Adrenal gland (tissue), 12 donors: ENCODE results near the gene CDC25C. TPM values are rescaled to one million over a fixed set of nuclear protein-coding genes. Genes with fewer than 3 reads are reported as not detected.

ENCODE experiments used
- DNase-seq, 7 donors: peaks; one replicate each; pipeline ENCODE4 v3.0.0-alpha.2; 2019 to 2020
- H3K27ac ChIP-seq, 5 donors: fragments of 200-600 bp; sonication (generic) in 4 of 5; 1 replicate in 3 of 5; 2 replicates in 2 of 5; pipeline versions ENCODE4 v1.5.1 to v1.8.0; 2016 to 2020; ENCODE audit warnings: mild to moderate bottlenecking in 1 of 5
- H3K27me3 ChIP-seq: fragments of 200-600 bp; 2 replicates; pipeline ENCODE4 v1.8.0; 2021
- H3K36me3 ChIP-seq, 2 donors: fragments of 200-600 bp; replicated peaks in 1 of 2; 1 replicate in 1 of 2; 2 replicates in 1 of 2; pipeline versions ENCODE4 v1.5.1 to v1.8.0; 2018 to 2022
- H3K4me1 ChIP-seq, 2 donors: fragments of 200-600 bp; replicated peaks in 1 of 2; 1 replicate in 1 of 2; 2 replicates in 1 of 2; pipeline versions ENCODE4 v1.5.1 to v1.8.0; 2018 to 2021
- H3K4me3 ChIP-seq, 4 donors: fragments of 200-600 bp; sonication (generic) in 3 of 4; one replicate each; pipeline ENCODE4 v1.5.1; 2016 to 2018
- H3K9me3 ChIP-seq, 3 donors: fragments of 200-600 bp; sonication (generic) in 1 of 3; replicated peaks in 1 of 3; 1 replicate in 2 of 3; 2 replicates in 1 of 3; pipeline versions ENCODE4 v1.5.1 to v1.8.0; 2016 to 2021
- CTCF ChIP-seq, 6 experiments: fragments of 450-650 bp in 4 of 6; fragments of 200-600 bp in 2 of 6; sonication (generic) in 1 of 6; IDR thresholded peaks; 1 replicate in 5 of 6; 2 replicates in 1 of 6; pipeline versions ENCODE4 v1.5.1 to v1.8.0; 2016 to 2021; ENCODE audit warnings: antibody characterized with exemption in 6 of 6, mild to moderate bottlenecking in 2 of 6, moderate library complexity in 1 of 6
- POLR2A ChIP-seq, 2 donors: fragments of 450-650 bp; IDR thresholded peaks; one replicate each; pipeline ENCODE4 v1.6.1; 2017; ENCODE audit warnings: antibody characterized with exemption in 2 of 2, mild to moderate bottlenecking in 2 of 2, moderate library complexity in 1 of 2
- WGBS, 4 donors: extraction: QIAGEN DNeasy Blood & Tissue Kit in 2 of 4; methylation state at CpG; one replicate each; pipeline versions ENCODE4 v1.1.5 to v1.1.7; 2013 to 2017; 5-methylcytosine and 5-hydroxymethylcytosine counted together
- intact Hi-C, 2 donors: fragments of 100-400 bp; cut with DNase I; formaldehyde crosslinking; loops; one replicate each; pipeline versions ENCODE4 v1.14.1 to v1.15.0; 2022 to 2023
- polyA plus RNA-seq, 3 donors: library from polyadenylated mRNA; stranded (reverse); fragments of 200-250 nt in 2 of 3; fragments of 350-450 nt in 1 of 3; fragmentation: Illumina TruSeq in 1 of 3; extraction: RNeasy Lipid Tissue Mini Kit (QIAGEN cat#74804) in 1 of 3; gene quantifications; one replicate each; pipeline ENCODE4 v1.2.3, GENCODE V29; 2013 to 2014
- total RNA-seq, 9 donors: library from RNA; depleted of rRNA in 4 of 9; stranded (reverse); fragments of >200 nt in 4 of 9; fragments of 120-200 nt in 1 of 9; fragmentation: NEBNext Ultra II Directional in 1 of 9; extraction: Animal tissue kit (Norgen Biotek cat#: 25700) in 1 of 9; gene quantifications; one replicate each; pipeline versions ENCODE4 v1.1.0 to v1.2.4, GENCODE V29; 2013 to 2023
- donor health status: healthy with polysubstance abuse.
- donor health status: Bipolar disorder and iron deficiency.
- donor health status: DM: yes; HTN: yes; CAD: no.
- donor health status: DM: no; HTN: no; CAD: no.
- donor health status: DM: no; HTN: no; CAD: no.
- donor health status: DM: yes; HTN: yes; CAD: no.

CDC25C gene
- total and polyA plus RNA-seq, 12 donors: 0.24 to 5.2 (median 0.32) TPM; not detected in 4

DNA sequence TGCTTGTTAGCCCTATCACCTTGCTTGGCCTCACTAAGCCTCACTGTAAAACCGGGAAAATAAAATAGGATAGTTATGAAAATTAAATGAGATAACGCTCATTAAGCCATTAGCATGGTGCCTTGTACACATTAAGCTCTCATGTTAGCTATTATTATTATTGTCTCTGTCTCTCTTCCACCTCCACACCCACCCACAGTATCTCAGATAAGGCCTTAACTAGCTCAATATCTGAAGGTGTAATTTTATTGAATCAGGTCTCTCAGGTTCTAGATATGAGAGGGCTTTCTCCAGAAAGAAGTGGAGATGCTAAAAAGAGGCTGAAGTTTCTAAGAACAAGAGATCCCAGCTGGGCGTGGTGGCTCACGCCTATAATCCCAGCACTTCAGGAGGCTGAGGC, 84.8 kb downstream of the CDC25C start:
- 84 to 97% (median 90%) methylated on average over 4 of the region's 4 CpGs for WGBS, 4 donors
- no peak for TF ChIP-seq POLR2A (IDR thresholded peaks at IDR 0.05)
- no peak for TF ChIP-seq CTCF (IDR thresholded peaks at IDR 0.05)

DNA sequence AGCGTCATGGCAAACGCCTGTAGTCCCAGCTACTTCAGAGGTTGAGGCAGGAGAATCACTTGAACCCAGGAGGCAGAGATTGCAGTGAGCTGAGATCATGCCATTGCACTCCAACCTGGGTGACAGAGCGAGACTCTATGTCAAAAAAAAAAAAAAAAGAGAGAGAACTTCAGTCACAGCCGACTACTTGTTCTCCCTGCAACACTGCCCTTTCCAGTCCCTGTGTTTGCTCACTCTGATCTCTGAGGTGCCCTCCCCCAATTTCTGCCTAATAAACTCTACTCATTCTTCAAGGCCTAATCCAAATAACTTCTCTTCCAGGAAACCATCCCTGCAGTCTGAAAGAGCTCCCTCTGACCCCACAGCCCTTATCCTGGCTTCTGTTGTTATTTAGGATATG, 85.3 kb downstream of the CDC25C start:
- H3K27ac ChIP-seq: no peak overlapping the region
- WGBS, 4 donors: 81 to 95% (median 86%) methylated on average over 4 of the region's 4 CpGs
- no peak overlapping the region for H3K4me3 ChIP-seq
- H3K27me3 ChIP-seq: no peaks in the 10 kb centered on the region
- intact Hi-C loops: no loop called here
- TF ChIP-seq POLR2A (IDR thresholded peaks at IDR 0.05) (no peak), CTCF (IDR thresholded peaks at IDR 0.05) (no peak)
- DNase-seq: no peak
- no peaks in the 10 kb centered on the region for H3K9me3 ChIP-seq
- no peaks in the 10 kb centered on the region for H3K36me3 ChIP-seq
- H3K4me1 ChIP-seq: peaks cover 0 to 8% of the 10 kb centered on the region in 2 donors

More for the DNA sequence above, 84.8 kb downstream of the CDC25C start:
- intact Hi-C loops: no loop called here
- Histone ChIP-seq H3K36me3 (no peaks in the 10 kb centered on the region), H3K4me3 (no peak overlapping the region), H3K27ac (no peak overlapping the region), H3K27me3 (no peaks in the 10 kb centered on the region), H3K9me3 (no peaks in the 10 kb centered on the region), H3K4me1 (peaks cover 0 to 6% of the 10 kb centered on the region in 2 donors)
- no peak for DNase-seq

GRCh38 chr5:138245717-138246116, 85.9 kb downstream of the CDC25C start:
- TF ChIP-seq CTCF (IDR thresholded peaks at IDR 0.05) (no peak), POLR2A (IDR thresholded peaks at IDR 0.05) (no peak)
- intact Hi-C loops: no loop called here

DNA sequence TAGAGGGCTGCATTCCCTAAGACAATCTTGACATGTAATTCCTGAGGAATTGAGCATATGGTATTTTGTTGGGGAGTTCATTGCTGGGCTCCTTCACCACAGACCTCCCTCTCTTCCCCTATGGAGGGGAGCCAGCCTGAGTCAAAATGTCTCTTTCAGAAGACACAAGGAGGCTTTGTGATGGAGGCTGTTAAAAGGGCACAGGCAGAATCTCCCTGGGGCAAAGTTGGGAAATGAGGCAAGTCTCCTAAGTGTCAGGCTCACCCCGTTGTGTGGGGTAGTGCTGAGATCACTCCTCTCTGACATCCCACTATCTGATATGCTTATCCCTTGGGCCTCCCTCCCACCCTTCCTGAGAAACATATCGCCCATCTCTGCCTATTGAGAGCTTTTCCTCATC, 87.8 kb downstream of the CDC25C start:
- TF ChIP-seq CTCF (IDR thresholded peaks at IDR 0.05): no peak
- TF ChIP-seq POLR2A (IDR thresholded peaks at IDR 0.05): no peak
- Histone ChIP-seq H3K9me3 (no peaks in the 10 kb centered on the region), H3K4me1 (peaks cover 0 to 8% of the 10 kb centered on the region in 2 donors), H3K36me3 (no peaks in the 10 kb centered on the region), H3K27me3 (peaks cover 4% of the 10 kb centered on the region), H3K4me3 (no peak overlapping the region), H3K27ac (no peak overlapping the region)
- no peak for DNase-seq
- intact Hi-C loops: no loop called here
- 64 to 84% (median 76%) methylated on average over 2 of the region's 2 CpGs for WGBS, 4 donors

More at GRCh38 chr5:138245717-138246116, 85.9 kb downstream of the CDC25C start:
- Histone ChIP-seq H3K27ac (no peak overlapping the region), H3K36me3 (no peaks in the 10 kb centered on the region), H3K27me3 (no peaks in the 10 kb centered on the region), H3K4me1 (peaks cover 0 to 8% of the 10 kb centered on the region in 2 donors), H3K4me3 (no peak overlapping the region), H3K9me3 (no peaks in the 10 kb centered on the region)
- 47 to 48% methylated on average over 1 of the region's 1 CpG; no CpG with 5 or more reads in 2 of the 4 donors for WGBS, 4 donors
- no peak for DNase-seq
